Measurements from ENCODE around the gene ANKH. TPM values are rescaled to one million over a fixed set of nuclear protein-coding genes. Genes with fewer than 3 reads are reported as not detected.

ANKH gene
- total and polyA plus RNA-seq, 10 donors: 9.0 to 87.3 (median 46.7) TPM

- Histone ChIP-seq H3K4me1 (peaks cover 0 to 14% (median 5%) of the 10 kb centered on the region in 6 donors), H3K27me3 (replicated peaks in 1 of 7) (no peaks in the 10 kb centered on the region), H3K36me3 (peaks cover 0 to 19% (median 0%) of the 10 kb centered on the region in 6 donors), H3K4me3 (no peak overlapping the region), H3K27ac (no peak overlapping the region), H3K9me3 (no peaks in the 10 kb centered on the region)
- no peak for DNase-seq
- 84 to 98% (median 93%) methylated on average over 6 of the region's 6 CpGs for WGBS, 5 donors
- intact Hi-C loops (cut with DNase I; ENCODE audit: low total_unique reads): no loop called here
- TF ChIP-seq POLR2A (IDR thresholded peaks at IDR 0.05): no peak
- TF ChIP-seq CTCF (IDR thresholded peaks at IDR 0.05 in 8 of 11, conservative IDR thresholded peaks at IDR 0.05 in 3 of 11): no peak
- TF ChIP-seq POLR2AphosphoS5 (IDR thresholded peaks at IDR 0.05): no peak
These were observed 18.8 kb downstream of the ANKH start for GRCh38 chr5:14852779-14853178.

GRCh38 chr5:14851999-14852526 lies 19.5 kb downstream of the ANKH start:
- Histone ChIP-seq H3K9me3 (no peaks in the 10 kb centered on the region), H3K36me3 (peaks cover 0 to 23% (median 0%) of the 10 kb centered on the region in 6 donors), H3K27me3 (replicated peaks in 1 of 7) (no peaks in the 10 kb centered on the region), H3K27ac (no peak overlapping the region), H3K4me3 (no peak overlapping the region), H3K4me1 (peaks cover 0 to 14% (median 5%) of the 10 kb centered on the region in 6 donors)
- TF ChIP-seq POLR2A (IDR thresholded peaks at IDR 0.05) (no peak), POLR2AphosphoS5 (IDR thresholded peaks at IDR 0.05) (no peak), CTCF (IDR thresholded peaks at IDR 0.05 in 8 of 11, conservative IDR thresholded peaks at IDR 0.05 in 3 of 11) (no peak)
- intact Hi-C loops (cut with DNase I; ENCODE audit: low total_unique reads): no loop called here
- DNase-seq: no peak

GRCh38 chr5:14851597-14851996 lies 20.0 kb downstream of the ANKH start:
- Histone ChIP-seq H3K4me1 (peaks cover 0 to 14% (median 5%) of the 10 kb centered on the region in 6 donors), H3K9me3 (no peaks in the 10 kb centered on the region), H3K36me3 (peaks cover 0 to 24% (median 0%) of the 10 kb centered on the region in 6 donors), H3K27me3 (replicated peaks in 1 of 7) (no peaks in the 10 kb centered on the region), H3K27ac (no peak overlapping the region), H3K4me3 (no peak overlapping the region)
- intact Hi-C loops (cut with DNase I; ENCODE audit: low total_unique reads): no loop called here
- no peak for TF ChIP-seq CTCF (IDR thresholded peaks at IDR 0.05 in 8 of 11, conservative IDR thresholded peaks at IDR 0.05 in 3 of 11)
- no peak for TF ChIP-seq POLR2AphosphoS5 (IDR thresholded peaks at IDR 0.05)
- no peak for TF ChIP-seq POLR2A (IDR thresholded peaks at IDR 0.05)
- DNase-seq: no peak

GRCh38 chr5:14851050-14851419 lies 20.5 kb downstream of the ANKH start:
- WGBS, 5 donors: 85 to 92% (median 89%) methylated on average over 5 of the region's 5 CpGs
- H3K4me3 ChIP-seq: no peak overlapping the region
- no peak overlapping the region for H3K27ac ChIP-seq
- TF ChIP-seq POLR2A (IDR thresholded peaks at IDR 0.05) (no peak), CTCF (IDR thresholded peaks at IDR 0.05 in 8 of 11, conservative IDR thresholded peaks at IDR 0.05 in 3 of 11) (no peak), POLR2AphosphoS5 (IDR thresholded peaks at IDR 0.05) (no peak)
- intact Hi-C loops (cut with DNase I; ENCODE audit: low total_unique reads): no loop called here
- H3K9me3 ChIP-seq: no peaks in the 10 kb centered on the region
- H3K36me3 ChIP-seq: peaks cover 0 to 24% (median 0%) of the 10 kb centered on the region in 6 donors
- H3K4me1 ChIP-seq: peaks cover 0 to 14% (median 5%) of the 10 kb centered on the region in 6 donors
- H3K27me3 ChIP-seq (replicated peaks in 1 of 7): no peaks in the 10 kb centered on the region
- DNase-seq: no peak
